ENCODE data around the gene PRAC2.

The PRAC2 gene

DNA sequence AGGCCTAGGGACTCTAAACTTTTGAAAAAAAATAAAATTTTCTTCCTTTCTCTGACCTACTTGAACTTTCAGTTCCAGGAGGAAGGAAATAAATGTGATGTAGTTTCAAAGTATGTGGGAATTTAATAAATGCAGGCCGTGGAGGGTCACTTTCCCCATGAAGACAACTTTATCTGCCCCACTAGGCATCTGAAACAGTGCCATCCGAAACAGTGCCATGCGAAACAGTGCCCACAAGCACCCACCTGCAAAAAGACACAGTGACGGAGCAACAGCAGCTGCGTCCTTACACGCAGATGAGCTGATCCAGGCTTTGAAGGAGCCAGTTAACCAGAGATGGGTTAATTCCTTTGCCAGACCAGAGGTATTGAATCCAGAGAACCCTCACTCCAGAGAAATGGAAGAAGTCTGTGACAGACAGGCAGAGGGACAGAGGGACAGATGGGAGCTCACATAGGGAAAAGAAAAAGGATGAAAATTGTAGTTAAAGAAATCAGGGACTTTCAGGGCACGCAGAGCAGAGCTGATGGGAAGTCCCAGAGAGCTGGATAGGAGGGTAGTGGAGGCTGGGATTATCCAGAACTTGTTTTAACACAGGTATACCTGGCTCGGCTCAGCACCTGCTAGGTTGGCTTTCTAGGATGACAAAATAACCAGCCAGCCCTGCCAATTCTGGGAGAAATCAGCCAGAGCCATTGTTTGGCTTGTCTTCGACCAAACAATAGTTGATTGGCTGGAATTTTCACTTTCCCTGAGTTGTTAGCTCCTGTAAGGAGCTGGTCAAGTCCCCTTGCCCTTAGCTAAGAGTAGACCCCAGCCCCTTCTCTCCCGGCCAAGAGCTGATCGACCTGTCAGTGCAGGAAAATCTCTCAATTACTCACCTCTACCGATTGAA is 22.6 kb downstream of the PRAC2 start:
- no peak for TF ChIP-seq POLR2AphosphoS5 (IDR thresholded peaks at IDR 0.05; ENCODE audit: low read depth, low read length)
- TF ChIP-seq TAF1 (IDR thresholded peaks at IDR 0.05; ENCODE audit: low read depth, low read length), result no peak
- no peak for TF ChIP-seq POLR2A (IDR thresholded peaks at IDR 0.05; ENCODE audit: low read depth, low read length)
- TF ChIP-seq PAX5 (IDR thresholded peaks at IDR 0.05; ENCODE audit: insufficient read depth, low read length, severe bottlenecking), result no peak
- TF ChIP-seq SPI1 (IDR thresholded peaks at IDR 0.05; ENCODE audit: low read depth, low read length), result no peak
- TF ChIP-seq POU2F2 (IDR thresholded peaks at IDR 0.05; ENCODE audit: low read depth, low read length), result no peak
- DNase-seq (ENCODE audit: insufficient read length, low spot score), result no peak
- no peak for FAIRE-seq

DNA sequence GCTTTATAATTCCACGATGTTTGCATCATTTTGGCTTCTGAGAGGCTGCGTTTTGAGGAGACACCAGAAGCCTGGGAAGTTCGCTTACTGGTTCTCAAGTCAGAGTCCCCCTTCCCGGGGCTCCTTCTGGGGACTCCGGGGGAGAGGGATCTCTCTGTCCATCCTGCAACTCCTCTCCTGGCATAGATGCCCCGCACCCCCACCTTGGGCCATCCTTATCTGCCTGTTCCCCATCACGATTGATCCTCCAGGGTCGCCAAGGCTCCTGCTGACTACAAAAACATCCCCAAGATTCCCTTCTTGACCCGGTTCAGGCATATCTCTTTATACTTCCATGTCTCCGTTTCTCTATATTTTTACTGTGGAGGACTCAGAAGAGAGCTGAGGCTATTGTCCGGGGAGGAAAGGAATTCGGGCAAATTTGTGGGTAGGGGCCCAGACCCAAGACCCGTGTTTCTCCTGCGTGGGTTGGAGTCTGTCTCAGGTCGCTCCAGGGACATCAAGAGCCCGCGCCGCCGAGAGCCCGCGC is 24.0 kb downstream of the PRAC2 start:
- TF ChIP-seq SPI1 (IDR thresholded peaks at IDR 0.05; ENCODE audit: low read depth, low read length), result no peak
- no peak for TF ChIP-seq POLR2AphosphoS5 (IDR thresholded peaks at IDR 0.05; ENCODE audit: low read depth, low read length)
- TF ChIP-seq TAF1 (IDR thresholded peaks at IDR 0.05; ENCODE audit: low read depth, low read length), result no peak
- no peak for DNase-seq (ENCODE audit: insufficient read length, low spot score)
- FAIRE-seq, result no peak

DNA sequence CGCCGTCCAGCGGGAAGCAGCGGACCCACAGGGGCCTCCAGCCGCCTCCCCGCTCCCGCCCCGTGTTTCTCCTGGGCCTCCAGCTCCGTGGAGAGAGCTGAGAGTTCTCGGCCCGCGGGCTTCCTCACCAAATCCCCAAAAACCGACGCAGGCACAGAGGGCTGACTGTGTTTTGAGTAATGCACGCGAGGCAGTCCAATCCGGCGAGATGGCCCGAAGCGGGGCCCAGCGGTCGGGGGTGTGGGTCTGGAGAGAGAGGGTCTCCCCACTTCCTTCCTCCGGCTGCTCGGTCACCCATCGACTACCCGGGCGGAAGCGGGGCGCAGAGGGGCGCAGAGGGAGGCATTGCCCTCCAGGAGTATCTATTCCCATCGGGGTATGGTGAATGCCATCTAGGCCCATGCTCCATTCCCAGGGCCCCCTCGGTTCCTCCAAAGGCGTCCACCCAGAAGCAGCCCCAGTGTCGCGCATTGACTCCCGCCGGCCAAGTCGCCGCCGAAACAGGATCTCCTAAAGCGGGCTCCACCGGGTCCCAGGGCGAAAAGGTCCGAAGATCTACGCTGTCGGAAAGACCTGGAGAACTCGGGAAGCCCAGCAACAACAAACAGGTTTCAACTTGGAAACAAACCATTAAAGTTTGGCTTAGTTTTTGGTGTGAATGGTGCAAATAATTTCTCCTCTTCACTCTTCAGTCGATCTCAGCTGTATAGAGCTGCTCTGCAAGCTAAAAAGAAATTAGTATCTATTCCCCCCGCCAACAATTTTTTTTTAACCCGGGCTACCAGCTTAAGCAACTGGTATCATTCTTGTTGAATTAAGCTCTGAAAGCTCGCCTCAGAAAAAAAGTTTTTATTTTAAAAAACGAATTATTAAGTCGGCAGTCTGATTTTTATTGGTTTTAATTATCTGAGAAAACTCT is 24.7 kb downstream of the PRAC2 start:
- no peak for FAIRE-seq
- no peak for TF ChIP-seq SPI1 (IDR thresholded peaks at IDR 0.05; ENCODE audit: low read depth, low read length)
- TF ChIP-seq POU2F2 (IDR thresholded peaks at IDR 0.05; ENCODE audit: low read depth, low read length), result no peak
- no peak for TF ChIP-seq PAX5 (IDR thresholded peaks at IDR 0.05; ENCODE audit: insufficient read depth, low read length, severe bottlenecking)
- TF ChIP-seq POLR2AphosphoS5 (IDR thresholded peaks at IDR 0.05; ENCODE audit: low read depth, low read length), result no peak
- TF ChIP-seq POLR2A (IDR thresholded peaks at IDR 0.05; ENCODE audit: low read depth, low read length), result no peak
- TF ChIP-seq TAF1 (IDR thresholded peaks at IDR 0.05; ENCODE audit: low read depth, low read length), result no peak
- DNase-seq (ENCODE audit: insufficient read length, low spot score), result no peak

- TF ChIP-seq POLR2AphosphoS5 (IDR thresholded peaks at IDR 0.05; ENCODE audit: low read depth, low read length) (no peak), POU2F2 (IDR thresholded peaks at IDR 0.05; ENCODE audit: low read depth, low read length) (no peak), TAF1 (IDR thresholded peaks at IDR 0.05; ENCODE audit: low read depth, low read length) (no peak), POLR2A (IDR thresholded peaks at IDR 0.05; ENCODE audit: low read depth, low read length) (no peak), PAX5 (IDR thresholded peaks at IDR 0.05; ENCODE audit: insufficient read depth, low read length, severe bottlenecking) (no peak), SPI1 (IDR thresholded peaks at IDR 0.05; ENCODE audit: low read depth, low read length) (no peak)
- FAIRE-seq (no peak), DNase-seq (ENCODE audit: insufficient read length, low spot score) (no peak)
Measured at GRCh38 chr17:48748718-48749566, 26.0 kb downstream of the PRAC2 start.

- FAIRE-seq, result no peak
- no peak for DNase-seq (ENCODE audit: insufficient read length, low spot score)
- TF ChIP-seq POLR2AphosphoS5 (IDR thresholded peaks at IDR 0.05; ENCODE audit: low read depth, low read length) (no peak), POLR2A (IDR thresholded peaks at IDR 0.05; ENCODE audit: low read depth, low read length) (no peak), TAF1 (IDR thresholded peaks at IDR 0.05; ENCODE audit: low read depth, low read length) (no peak), PAX5 (IDR thresholded peaks at IDR 0.05; ENCODE audit: insufficient read depth, low read length, severe bottlenecking) (no peak), SPI1 (IDR thresholded peaks at IDR 0.05; ENCODE audit: low read depth, low read length) (no peak), POU2F2 (IDR thresholded peaks at IDR 0.05; ENCODE audit: low read depth, low read length) (no peak)
Measured at GRCh38 chr17:48749621-48750553, 26.9 kb downstream of the PRAC2 start.

DNA sequence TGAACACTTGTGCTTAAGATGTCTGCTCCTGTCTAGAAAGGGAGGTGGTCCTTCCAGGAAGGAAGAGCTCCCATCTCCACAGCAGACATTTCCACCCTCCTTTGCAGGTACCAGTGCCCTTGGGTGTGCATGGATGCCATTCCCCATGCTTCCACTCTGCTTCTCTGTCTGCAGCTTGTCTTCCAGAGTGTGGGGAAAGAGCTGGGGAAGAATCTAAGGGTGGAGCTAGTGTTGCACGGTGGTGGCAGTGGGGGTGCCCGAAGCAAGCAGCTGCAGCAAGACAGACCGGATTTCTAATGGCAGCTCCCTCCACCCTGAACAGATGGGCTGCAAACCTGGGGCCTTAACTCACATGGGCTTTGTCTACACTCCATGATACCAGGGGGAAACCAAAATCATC is 28.2 kb downstream of the PRAC2 start:
- no peak for TF ChIP-seq SPI1 (IDR thresholded peaks at IDR 0.05; ENCODE audit: low read depth, low read length)
- no peak for TF ChIP-seq PAX5 (IDR thresholded peaks at IDR 0.05; ENCODE audit: insufficient read depth, low read length, severe bottlenecking)
- TF ChIP-seq POLR2AphosphoS5 (IDR thresholded peaks at IDR 0.05; ENCODE audit: low read depth, low read length), result no peak
- no peak for TF ChIP-seq POU2F2 (IDR thresholded peaks at IDR 0.05; ENCODE audit: low read depth, low read length)
- no peak for TF ChIP-seq POLR2A (IDR thresholded peaks at IDR 0.05; ENCODE audit: low read depth, low read length)
- no peak for TF ChIP-seq TAF1 (IDR thresholded peaks at IDR 0.05; ENCODE audit: low read depth, low read length)
- DNase-seq (ENCODE audit: insufficient read length, low spot score) (no peak), FAIRE-seq (no peak)

- FAIRE-seq (no peak), DNase-seq (ENCODE audit: insufficient read length, low spot score) (no peak)
- no peak for TF ChIP-seq POU2F2 (IDR thresholded peaks at IDR 0.05; ENCODE audit: low read depth, low read length)
- TF ChIP-seq POLR2AphosphoS5 (IDR thresholded peaks at IDR 0.05; ENCODE audit: low read depth, low read length), result no peak
- TF ChIP-seq SPI1 (IDR thresholded peaks at IDR 0.05; ENCODE audit: low read depth, low read length), result no peak
Measured at GRCh38 chr17:48751733-48752398, 28.9 kb downstream of the PRAC2 start.

All from GM12891 (cell line).